Erythroblast (primary cell): ENCODE measurements around the gene TTC3.
"Not testable (repeated sequence)": the region's sequence is repeated elsewhere in the genome, so short reads cannot be mapped to it uniquely, and the experiment has no call there.

ENCODE experiments used
- GATA1 ChIP-seq: IDR thresholded peaks from 2 replicates; pipeline ENCODE4 v1.6.1; 2011; ENCODE audit warnings: low read depth, mild to moderate bottlenecking, control low read depth, low read length, moderate library complexity
- POLR2A ChIP-seq: IDR thresholded peaks from 2 replicates; pipeline ENCODE4 v1.6.1; 2011; ENCODE audit warnings: mild to moderate bottlenecking, low read length

DNA sequence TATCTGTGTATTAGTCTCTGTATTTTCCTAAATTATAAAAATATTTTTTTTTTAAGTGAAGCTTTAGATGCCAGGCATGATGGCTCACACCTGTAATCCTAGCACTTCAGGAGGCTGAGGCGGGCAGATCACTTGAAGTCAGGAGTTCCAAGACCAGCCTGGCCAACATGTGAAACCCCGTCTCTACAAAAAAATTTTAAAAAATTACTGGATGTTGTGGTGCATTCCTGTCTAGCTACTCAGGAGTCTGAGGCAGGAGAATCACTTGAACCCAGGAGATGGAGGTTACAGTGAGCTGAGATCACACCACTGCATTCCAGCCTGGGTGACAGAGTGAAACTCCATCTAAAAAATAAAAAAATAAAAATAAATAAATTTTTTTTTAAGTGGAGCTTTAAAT lies 43.4 kb downstream of the TTC3 start:
- TF ChIP-seq POLR2A, GATA1: not testable (repeated sequence)
